Right ventricle myocardium inferior (tissue), 1 donor: ENCODE data around the gene CGB2. TPM values are rescaled to one million over a fixed set of nuclear protein-coding genes. Genes with fewer than 3 reads are reported as not detected.
"Not testable (repeated sequence)": the region's sequence is repeated elsewhere in the genome, so short reads cannot be mapped to it uniquely, and the experiment has no call there.

Experiments
- ATAC-seq: fragments of 200-7000 bp; cut with Tn5 transposase; one replicate; pipeline ENCODE4 v1.9.1; 2020; ENCODE audit warnings: mild to moderate bottlenecking, moderate library complexity
- DNase-seq: peaks from one replicate; pipeline ENCODE4 v3.0.0; 2021; ENCODE audit errors: missing footprints
- intact Hi-C: fragments of 100-400 bp; cut with DNase I; formaldehyde crosslinking; loops from one replicate; pipeline ENCODE4 v1.11.0; 2022
- total RNA-seq: library from RNA; stranded (reverse); fragmentation: NEBNext Ultra II Directional; extraction: Animal tissue kit (Norgen Biotek cat#: 25700); gene quantifications from one replicate; pipeline ENCODE4 v1.2.1, GENCODE V29; 2021
- donor health status: DM: no; HTN: yes; CAD: no; lungs with severe emphysema.

The CGB2 gene
- total RNA-seq, 1 donor from 2014 or later, result not detected

DNA sequence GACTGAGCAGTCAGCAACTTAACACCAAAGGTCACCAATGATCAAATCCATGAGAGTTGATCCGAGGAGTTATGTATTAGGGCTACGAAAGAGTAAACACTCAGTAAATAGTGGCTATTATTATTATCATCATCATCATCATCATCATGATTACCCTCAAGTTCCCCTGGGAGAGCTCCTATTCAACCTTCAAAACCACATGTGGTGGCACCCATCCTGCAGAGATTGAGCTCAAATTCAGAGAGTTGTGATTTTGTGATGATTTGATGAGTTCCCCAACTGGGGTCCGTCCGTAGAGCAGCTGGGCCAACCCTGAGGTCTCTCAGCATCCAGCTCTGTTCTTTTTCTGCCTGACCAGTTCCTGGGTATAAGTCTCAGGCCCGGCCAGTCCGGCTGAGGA, 6.6 kb upstream of the CGB2 start:
- ATAC-seq, intact Hi-C loops, DNase-seq: not testable (repeated sequence)

DNA sequence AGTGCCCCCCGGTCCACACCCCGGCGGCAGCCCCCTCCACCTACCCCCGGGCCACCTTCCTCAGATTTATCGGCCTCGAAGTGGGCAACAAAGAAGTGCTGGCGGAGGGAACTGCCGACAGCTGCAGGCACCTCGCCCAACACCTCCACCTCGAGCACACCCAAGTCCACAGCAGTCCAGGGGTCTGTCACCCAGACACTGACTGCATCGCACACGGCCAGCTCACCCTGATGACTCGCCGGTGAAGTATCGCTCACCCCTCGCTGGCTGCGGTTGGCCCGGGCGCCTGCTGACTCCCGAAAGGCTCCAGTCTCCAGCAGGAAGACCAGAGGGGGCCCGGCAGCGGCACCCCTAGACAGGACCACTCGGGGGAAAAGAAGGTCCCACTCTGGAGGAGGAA, 6.1 kb upstream of the CGB2 start:
- DNase-seq, intact Hi-C loops, ATAC-seq: not testable (repeated sequence)

DNA sequence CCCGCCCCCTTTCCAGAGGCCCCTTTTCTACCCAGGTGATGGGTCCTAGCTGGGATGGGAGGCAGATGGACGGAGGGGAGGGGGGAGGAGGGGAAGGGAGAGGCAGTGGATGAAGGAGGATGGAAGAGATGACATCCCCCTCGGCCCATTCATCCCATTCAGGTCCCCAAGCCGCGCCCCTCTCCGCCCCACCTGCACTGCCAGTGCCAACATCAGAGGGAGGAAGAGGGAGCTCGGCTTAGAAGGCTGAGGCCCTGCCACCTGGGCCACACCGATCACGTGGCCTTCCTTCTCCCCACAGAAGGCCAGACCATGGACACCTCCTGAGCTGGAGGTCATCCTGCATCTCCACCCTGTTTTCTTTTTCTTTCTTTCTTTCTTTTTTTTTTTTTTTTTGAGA, 3.0 kb upstream of the CGB2 start:
- ATAC-seq, intact Hi-C loops, DNase-seq: not testable (repeated sequence)

DNA sequence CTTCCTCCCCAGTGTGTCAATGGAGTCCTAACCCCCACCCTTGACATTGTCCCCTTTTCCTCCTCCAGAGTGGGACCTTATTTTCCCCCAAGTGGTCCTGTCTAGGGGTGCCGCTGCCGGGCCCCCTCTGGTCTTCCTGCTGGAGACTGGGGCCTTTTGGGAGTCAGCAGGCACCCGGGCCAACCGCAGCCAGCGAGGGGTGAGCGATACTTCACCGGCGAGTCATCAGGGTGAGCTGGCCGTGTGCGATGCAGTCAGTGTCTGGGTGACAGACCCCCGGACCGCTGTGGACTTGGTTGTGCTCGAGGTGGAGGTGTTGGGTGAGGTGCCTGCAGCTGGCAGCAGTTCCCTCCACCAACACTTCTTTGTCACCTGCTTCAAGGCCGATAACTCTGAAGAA, 1.9 kb upstream of the CGB2 start:
- intact Hi-C loops, ATAC-seq, DNase-seq: not testable (repeated sequence)

DNA sequence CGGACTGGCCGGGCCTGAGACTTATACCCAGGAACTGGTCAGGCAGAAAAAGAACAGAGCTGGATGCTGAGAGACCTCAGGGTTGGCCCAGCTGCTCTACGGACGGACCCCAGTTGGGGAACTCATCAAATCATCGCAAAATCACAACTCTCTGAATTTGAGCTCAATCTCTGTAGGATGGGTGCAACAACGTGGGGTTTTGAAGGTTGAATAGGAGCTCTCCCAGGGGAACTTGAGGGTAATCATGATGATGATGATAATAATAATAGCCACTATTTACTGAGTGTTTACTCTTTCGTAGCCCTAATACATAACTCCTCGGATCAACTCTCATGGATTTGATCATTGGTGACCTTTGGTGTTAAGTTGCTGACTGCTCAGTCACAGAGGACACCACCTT, 1.4 kb upstream of the CGB2 start:
- ATAC-seq, DNase-seq, intact Hi-C loops: not testable (repeated sequence)

DNA sequence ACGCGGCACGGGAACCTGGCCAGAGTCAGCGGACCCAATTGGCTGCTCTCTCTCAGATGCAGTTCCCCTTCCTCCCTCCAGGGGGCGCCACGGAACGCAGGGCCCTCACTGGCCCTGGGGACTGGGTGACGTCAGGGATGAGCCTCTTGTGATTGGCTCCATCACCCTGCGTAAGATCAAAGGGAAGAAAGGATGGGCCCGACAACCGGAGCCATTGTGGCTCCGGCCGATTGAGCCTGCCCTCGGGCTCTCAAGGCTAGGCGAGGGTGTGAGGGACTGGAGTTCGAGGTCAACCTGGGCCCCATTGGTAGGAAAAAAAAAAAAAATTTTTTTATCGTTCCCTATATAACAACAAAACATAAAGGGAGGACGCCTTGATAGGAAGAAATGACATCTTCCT, 5.1 kb downstream of the CGB2 start, which contains the start of gene CGB1:
Gene CGB1, minus strand, starts transcription at position 81 of the 400 bp plus-strand sequence. CDS start 184 bp downstream, outside the sequence.
- intact Hi-C loops, ATAC-seq, DNase-seq: not testable (repeated sequence)

DNA sequence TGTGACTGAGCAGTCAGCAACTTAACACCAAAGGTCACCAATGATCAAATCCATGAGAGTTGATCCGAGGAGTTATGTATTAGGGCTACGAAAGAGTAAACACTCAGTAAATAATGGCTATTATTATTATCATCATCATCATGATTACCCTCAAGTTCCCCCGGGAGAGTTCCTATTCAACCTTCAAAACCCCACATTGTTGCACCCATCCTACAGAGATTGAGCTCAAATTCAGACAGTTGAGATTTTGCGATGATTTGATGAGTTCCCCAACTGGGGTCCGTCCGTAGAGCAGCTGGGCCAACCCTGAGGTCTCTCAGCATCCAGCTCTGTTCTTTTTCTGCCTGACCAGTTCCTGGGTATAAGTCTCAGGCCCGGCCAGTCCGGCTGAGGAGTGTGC, 6.4 kb downstream of the CGB2 start:
- DNase-seq, ATAC-seq, intact Hi-C loops: not testable (repeated sequence)

DNA sequence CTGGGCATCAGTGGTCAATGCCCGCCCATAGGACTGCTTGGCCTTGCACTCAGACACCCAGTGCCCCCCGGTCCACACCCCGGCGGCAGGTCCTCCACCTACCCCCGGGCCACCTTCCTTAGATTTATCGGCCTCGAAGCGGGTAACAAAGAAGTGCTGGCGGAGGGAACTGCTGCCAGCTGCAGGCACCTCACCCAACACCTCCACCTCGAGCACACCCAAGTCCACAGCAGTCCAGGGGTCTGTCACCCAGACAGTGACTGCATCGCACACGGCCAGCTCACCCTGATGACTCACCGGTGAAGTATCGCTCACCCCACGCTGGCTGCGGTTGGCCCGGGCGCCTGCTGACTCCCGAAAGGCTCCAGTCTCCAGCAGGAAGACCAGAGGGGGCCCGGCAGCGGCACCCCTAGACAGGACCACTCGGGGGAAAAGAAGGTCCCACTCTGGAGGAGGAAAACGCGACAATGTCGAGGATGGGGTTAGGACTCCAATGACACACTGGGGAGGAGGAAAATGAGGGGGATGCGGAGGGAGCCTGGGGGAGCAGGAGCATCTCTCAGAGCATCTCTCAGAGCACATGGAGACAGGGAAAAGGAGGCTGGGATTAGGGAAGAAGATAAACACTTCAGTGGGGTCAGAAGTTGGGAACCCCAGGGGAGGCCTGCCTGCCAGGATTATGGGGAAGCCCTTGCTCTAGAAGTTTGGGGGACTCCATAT, 7.0 kb downstream of the CGB2 start:
- ATAC-seq, intact Hi-C loops, DNase-seq: not testable (repeated sequence)

DNA sequence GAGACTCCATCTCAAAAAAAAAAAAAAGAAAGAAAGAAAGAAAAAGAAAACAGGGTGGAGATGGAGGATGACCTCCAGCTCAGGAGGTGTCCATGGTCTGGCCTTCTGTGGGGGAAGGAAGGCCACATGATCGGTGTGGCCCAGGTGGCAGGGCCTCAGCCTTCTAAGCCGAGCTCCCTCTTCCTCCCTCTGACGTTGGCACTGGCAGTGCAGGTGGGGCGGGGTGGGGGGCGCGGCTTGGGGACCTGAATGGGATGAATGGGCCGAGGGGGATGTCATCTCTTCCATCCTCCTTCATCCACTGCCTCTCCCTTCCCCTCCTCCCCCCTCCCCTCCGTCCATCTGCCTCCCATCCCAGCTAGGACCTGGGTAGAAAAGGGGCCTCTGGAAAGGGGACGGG, 8.0 kb downstream of the CGB2 start:
- intact Hi-C loops, ATAC-seq, DNase-seq: not testable (repeated sequence)

DNA sequence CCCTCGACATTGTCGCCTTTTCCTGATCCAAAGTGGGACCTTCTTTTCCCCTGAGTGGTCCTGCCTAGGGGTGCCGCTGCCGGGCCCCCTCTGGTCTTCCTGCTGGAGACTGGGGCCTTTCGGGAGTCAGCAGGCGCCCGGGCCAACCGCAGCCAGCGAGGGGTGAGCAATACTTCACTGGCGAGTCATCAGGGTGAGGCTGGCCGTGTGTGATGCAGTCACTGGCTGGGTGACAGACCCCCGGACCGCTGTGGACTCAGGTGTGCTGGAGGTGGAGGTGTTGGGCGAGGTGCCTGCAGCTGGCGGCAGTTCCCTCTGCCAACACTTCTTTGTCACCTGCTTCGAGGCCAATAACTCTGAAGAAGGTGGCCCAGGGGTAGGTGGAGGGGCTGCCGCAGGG, 10.5 kb downstream of the CGB2 start:
- intact Hi-C loops, result no loop called here
- no peak for DNase-seq
- no peak for ATAC-seq

DNA sequence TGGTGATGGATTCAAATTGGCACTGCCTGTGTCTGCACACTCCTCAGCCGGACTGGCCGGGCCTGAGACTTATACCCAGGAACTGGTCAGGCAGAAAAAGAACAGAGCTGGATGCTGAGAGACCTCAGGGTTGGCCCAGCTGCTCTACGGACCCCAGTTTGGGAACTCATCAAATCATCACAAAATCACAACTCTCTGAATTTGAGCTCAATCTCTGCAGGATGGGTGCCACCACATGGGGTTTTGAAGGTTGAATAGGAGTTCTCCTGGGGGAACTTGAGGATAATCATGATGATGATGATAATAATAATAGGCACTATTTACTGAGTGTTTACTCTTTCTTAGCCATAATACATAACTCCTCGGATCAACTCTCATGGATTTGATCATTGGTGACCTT, 11.0 kb downstream of the CGB2 start:
- ATAC-seq, DNase-seq, intact Hi-C loops: not testable (repeated sequence)

DNA sequence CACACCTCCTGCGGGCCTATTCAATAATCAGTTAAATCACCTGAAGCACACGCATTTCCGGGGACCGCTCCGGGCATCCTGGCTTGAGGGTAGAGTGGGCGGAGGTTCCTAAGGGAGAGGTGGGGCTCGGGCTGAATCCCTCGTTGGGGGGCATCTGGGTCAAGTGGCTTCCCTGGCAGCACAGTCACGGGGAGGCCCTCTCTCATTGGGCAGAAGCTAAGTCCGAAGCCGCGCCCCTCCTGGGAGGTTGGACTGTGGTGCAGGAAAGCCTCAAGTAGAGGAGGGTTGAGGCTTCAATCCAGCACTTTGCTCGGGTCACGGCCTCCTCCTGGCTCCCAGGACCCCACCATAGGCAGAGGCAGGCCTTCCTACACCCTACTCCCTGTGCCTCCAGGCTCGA, 11.9 kb downstream of the CGB2 start, which contains the start of gene CGB5:
Gene CGB5, plus strand, starts transcription at position 301 of the 400 bp plus-strand sequence. CDS start 362 bp downstream, outside the sequence.
- intact Hi-C loops, ATAC-seq, DNase-seq: not testable (repeated sequence)

DNA sequence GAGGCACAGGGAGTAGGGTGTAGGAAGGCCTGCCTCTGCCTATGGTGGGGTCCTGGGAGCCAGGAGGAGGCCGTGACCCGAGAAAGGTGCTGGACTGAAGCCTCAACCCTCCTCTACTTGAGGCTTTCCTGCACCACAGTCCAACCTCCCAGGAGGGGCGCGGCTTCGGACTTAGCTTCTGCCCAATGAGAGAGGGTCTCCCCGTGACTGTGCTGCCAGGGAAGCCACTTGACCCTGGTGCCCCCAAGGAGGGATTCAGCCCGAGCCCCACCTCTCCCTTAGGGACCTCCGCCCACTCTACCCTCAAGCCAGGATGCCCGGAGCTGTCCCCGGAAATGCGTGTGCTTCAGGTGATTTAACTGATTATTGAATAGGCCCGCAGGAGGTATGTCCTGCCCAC, 17.3 kb downstream of the CGB2 start, which contains the start of gene CGB8:
Gene CGB8, minus strand, starts transcription at position 101 of the 400 bp plus-strand sequence. CDS start 372 bp downstream, outside the sequence.
- ATAC-seq, DNase-seq, intact Hi-C loops: not testable (repeated sequence)

DNA sequence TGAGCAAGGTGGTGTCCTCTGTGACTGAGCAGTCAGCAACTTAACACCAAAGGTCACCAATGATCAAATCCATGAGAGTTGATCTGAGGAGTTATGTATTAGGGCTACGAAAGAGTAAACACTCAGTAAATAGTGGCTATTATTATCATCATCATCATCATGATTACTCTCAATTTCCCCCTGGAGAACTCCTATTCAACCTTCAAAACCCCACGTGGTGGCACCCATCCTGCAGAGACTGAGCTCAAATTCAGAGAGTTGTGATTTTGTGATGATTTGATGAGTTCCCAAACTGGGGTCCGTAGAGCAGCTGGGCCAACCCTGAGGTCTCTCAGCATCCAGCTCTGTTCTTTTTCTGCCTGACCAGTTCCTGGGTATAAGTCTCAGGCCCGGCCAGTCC, 18.1 kb downstream of the CGB2 start:
- intact Hi-C loops, DNase-seq, ATAC-seq: not testable (repeated sequence)

DNA sequence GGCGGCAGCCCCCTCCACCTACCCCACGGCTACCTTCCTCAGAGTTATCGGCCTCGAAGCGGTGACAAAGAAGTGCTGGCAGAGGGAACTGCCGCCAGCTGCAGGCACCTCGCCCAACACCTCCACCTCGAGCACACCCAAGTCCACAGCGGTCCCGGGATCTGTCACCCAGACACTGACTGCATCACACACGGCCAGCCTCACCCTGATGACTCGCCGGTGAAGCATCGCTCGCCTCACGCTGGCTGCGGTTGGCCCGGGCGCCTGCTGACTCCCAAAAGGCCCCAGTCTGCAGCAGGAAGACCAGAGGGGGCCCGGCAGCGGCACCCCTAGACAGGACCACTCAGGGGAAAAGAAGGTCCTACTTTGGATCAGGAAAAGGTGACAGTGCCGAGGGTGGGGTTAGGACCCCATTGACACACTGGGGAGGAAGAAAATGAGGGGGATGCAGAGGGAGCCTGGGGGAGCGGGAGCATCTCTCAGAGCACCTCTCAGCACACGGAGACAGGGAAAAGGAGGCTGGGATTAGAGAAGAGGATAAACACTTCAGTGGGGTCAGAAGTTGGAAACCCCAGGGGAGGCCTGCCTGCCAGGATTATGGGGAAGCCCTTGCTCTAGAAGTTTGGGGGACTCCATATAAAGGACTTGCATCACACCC, 18.8 kb downstream of the CGB2 start:
- ATAC-seq, intact Hi-C loops: not testable (repeated sequence)

DNA sequence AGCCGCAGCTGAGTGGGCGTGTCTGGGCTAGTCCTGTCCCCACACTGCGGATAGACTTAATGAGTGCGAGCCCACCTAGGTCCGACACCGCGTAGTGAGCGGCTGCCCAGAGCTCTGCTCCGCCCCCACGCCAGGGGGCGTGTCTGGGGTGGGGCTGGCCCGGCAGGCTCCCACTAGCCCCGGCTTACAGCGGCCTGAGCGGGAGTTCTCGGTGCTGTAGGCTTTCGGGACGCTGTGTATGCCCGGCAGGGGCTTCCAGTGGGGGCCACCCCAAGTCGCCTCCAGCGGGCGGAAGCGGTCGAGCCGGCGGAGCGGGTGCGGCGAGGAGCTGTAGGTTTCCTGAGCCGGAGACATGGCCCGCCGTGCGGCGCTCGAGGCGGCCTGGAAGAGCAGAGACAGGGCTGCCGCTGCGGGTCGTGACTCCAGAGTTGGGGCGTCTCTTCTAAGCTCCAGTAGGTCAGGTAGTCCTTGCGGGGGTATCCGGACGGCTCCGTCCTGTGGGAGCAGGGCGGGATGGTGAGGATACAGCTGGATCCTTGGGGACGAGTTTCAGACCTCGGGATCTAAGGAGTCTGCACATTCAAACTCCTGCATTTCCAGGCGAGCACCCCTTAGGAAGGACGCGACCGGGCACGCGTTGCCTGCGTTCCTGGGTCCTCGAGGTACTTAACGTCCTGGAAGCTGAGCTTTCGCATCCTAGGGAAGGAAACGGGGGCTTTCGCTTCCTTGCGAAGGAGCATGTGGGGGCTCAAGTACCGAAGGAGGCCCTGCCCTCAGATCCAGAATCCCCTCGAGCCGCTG, 24.6 kb downstream of the CGB2 start:
- ATAC-seq (peak; percentile 90), DNase-seq (peak; percentile 74)
- intact Hi-C loops, result no loop called here

More for the DNA sequence above, 18.8 kb downstream of the CGB2 start:
- not testable (repeated sequence) for DNase-seq

DNA sequence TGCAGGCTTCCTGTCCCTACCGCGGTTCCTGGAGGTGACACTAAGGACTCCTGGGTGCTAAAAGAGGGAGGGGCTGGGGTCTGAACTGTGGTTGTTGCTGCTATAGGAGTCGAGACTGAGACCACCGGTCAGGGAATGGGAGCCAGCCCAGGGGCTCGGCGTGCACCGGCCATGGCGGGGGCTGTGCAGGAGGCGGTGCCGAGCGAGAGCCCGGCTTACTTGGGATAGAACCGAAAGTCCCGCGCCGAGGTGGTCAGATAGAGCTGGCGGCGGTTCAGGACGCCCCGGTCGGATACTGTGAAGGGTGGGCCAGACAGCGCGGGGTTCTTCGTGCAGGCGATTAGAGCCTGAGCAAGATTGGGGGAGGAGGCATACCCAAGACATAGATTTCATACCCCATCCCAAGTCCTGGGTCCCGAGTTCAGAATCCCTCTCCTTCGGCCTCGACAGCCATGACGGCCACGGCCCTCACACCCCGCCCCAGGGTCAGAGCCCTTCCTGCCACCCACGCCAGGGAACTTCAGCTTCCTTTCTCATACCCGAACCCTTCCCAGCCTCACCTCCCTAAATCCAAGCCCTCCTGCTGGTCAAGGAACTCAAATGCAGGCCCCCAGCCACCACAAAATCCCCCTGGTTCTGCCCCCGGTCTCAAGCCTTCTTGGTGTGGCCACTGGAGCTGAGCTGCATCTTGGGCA, 25.4 kb downstream of the CGB2 start:
- intact Hi-C loops, DNase-seq, ATAC-seq: not testable (repeated sequence)

DNA sequence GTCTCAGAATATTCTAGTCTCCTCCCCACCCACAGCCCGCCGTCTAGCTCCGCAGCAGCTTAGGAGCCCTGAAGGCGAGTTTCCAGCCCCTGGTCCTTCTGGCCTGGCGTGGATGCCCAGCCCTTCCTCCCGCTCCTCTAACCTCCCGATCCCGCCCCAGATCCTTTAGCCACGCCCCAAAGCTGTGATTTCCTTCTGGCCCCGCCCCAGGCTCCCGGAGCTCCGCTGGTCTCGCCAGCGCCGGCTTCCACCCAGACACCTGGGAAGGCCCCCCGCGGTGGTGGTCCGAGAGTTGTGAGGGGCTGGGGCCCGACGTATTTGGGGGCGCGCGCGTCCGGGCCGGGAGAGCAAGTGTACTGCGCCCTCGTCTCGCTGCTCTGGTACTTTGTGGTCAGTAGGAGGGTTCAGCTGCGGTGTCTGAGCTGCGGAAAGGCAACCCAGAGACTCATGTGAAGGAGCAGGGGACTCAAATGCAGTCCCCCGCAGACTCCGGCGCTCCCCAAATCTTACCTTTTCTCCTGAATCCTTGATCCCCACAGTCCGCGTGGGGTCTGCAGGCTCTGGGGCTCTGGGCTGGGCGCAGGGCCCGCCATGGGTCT, 26.0 kb downstream of the CGB2 start, which contains the start of gene CGB7:
Gene CGB7, minus strand, starts transcription at position 114 of the 599 bp plus-strand sequence. CDS start 2,374 bp downstream, outside the sequence.
- ATAC-seq, result peak; percentile 76
- DNase-seq, result peak; percentile 75
- intact Hi-C loops, result no loop called here
